ENCODE measurements around the gene PRG3.

Gene PRG3, protein sequence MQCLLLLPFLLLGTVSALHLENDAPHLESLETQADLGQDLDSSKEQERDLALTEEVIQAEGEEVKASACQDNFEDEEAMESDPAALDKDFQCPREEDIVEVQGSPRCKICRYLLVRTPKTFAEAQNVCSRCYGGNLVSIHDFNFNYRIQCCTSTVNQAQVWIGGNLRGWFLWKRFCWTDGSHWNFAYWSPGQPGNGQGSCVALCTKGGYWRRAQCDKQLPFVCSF

DNA sequence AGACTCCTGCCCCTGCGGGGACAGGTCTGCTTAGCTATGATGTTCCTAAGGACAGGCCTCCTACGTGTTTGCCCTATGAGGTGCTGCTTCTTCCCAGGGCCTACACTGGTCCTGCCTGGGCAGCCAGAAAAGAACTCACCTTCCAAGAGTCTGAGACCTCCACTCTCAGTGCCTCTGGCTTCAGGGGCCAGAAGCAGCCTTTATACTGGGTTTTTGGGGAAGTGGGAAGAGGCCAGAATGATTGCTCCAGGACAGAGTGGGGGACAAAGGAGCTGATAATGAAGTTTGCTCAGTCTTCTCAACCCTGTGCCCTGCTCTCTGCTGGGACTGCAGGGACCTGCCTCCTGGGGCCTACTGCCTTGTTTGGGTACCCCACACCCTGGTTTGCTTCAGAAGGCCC is at the start of gene PRG3:
TSS of gene PRG3 (minus strand) at position 176 of the 400 bp plus-strand sequence. CDS start 442 bp downstream, outside the sequence.
- no peak for DNase-seq

DNA sequence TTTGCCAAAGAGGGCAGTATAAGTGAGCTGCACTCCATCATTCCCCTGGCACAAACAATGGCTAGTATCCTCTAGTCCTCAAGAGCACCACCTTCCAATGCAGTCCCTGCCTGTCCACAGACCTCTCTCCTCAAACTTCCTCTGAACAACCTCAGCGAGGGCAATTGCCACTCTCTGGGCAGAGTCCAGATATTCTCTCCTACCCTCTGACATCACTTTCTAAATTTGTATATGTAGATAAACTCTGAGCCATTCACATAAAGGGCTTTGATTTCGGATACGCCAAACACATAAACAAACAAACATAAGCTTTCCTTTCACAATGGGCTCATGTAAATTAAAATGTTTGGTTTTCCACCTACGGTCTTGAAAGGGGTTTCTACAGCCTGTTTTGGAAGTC is 49.0 kb upstream of the PRG3 start:
- peak in 1 of 2 experiments; percentile 5 for DNase-seq

DNA sequence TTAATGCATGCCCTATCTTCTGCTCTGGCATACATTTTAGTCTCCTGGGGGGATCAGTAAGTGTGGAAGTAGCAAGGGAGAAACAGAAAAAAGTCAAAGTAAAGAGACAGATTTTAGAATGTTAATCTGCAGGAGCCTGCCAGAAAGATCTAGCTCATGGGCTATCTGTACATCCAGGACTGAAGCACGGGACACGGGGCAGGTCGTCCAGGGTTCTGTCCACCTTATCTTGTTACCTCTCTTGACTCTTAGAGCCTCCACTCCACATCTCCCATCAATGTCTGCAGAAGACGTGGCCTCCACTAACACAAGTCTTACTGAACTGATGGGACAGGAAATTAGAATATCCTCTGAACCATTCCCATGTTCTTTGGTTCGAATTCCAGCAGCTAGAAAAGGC is 47.7 kb upstream of the PRG3 start:
- DNase-seq: no peak

DNA sequence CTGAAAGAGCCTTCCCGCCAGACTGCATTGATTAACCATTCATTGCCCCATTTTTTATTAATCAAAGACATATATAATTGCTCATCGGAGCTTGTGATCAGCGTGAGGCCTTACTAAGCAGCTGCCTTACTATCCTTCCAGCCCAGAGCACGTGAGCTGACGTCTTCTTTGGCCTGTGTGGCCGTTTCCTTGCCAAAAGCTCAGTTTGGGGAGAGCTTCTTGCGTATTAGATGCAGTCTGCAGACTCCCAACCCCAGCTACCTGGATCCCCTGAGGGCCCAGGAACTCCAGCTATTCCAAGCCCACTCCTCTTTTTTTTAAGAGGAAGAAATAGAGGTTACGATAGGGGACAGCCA is 46.8 kb upstream of the PRG3 start:
- DNase-seq: no peak

DNA sequence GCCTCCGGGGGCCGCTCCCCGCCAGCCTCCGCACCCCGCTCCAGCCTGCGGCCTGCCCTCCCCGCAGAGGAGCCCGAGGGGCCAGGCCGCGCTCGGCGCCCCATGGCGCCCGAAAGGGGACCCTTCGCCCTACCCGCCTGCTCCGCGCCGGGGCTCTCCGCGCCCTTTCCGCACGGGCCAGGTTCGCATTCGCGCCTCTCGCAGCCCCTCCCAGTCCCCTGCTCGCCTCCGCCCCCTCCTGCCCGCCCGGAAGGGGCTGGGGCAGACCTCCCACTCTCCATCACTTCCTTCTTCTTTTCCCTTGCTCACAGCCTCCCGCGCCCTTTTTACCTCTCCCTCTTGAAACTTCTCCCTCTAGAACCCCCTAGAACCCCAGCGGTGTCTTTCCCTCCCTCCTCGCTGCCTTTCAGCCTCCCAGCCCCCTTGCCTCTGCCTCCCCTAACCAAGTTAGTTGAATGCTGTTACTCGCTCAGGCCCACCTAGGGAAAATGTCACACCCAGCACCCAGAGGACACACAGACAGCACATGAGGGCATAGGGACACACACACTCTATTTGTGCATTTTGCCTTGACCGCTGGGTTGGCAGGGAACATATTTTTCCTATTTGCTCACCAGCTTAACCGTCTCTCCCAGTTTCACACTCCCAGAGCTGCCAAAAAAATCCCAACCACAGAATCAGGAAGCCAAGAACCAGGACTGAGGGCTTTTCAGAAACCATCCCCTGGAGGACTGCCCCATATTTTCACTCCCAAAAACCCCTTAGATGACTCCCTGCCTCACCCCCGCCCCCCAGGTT is 46.2 kb upstream of the PRG3 start, which contains the start of gene SLC43A3:
TSS of gene SLC43A3 (minus strand) at position 193 of the 798 bp plus-strand sequence. CDS start 949 bp downstream, outside the sequence.
- DNase-seq: no peak

DNA sequence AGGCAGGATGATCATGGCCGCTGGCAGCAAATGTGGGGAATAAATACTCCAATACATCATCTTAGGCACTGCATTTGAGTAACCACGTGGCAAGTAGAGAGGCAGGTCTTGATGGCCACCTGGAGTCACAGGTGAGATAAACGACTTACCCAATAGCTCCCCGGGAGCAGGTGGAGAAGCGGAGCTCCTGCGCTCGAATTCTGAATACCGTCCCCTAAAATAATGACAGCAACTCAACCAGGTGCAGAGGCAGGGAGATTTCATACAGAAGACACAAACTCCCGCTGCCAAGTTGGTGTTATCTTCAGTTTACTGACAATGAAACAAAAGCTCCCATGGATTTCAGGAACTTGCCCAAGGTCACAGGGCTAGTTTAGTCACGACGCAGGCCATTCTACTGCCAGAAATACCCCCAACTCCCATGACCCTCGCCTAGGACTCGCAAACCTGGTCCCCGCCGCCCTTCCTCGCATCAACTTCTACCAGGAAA is 45.5 kb upstream of the PRG3 start:
- no peak for DNase-seq

DNA sequence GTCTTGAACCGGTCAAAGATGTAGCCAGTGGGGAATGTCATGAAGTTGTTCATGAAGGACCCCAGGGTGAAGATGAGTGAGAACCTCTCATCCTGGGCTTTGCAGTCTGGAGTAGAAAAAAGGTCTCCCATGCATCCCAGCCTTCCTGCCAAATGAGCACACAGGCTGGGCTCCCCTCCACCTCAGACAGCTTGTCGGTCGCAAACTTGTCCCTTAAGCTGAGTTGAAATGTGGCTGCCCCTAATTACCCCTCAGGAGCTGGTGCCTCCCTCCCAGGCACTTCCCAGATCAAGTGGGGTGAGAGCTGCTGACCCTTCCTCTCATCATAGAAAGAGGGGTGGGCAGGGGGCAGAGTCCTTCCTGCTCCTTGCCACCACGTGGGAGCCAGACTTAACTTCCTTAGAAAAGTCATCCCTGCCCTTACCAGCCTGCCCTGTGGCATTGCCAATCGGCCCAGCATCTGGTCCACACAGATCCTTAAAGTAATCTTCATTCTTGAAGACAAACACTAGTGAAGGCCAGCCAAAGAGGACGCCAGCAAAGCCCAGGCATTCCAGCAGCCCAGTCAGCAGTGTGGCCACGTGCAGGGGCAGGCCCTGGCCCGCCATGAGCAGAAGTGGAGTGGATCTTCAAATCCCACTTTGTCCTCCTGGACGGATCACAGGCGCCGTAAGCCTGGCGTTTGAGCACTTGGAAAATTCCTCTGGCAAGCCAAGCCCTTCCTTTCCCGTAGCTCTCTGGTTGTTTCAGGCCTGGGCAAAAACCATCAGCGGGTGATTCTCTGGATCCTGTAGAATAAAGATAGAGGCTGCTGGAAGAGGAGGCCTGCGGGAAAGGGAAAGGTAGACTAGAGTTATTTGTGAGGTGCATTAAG is 44.9 kb upstream of the PRG3 start:
- DNase-seq: no peak

DNA sequence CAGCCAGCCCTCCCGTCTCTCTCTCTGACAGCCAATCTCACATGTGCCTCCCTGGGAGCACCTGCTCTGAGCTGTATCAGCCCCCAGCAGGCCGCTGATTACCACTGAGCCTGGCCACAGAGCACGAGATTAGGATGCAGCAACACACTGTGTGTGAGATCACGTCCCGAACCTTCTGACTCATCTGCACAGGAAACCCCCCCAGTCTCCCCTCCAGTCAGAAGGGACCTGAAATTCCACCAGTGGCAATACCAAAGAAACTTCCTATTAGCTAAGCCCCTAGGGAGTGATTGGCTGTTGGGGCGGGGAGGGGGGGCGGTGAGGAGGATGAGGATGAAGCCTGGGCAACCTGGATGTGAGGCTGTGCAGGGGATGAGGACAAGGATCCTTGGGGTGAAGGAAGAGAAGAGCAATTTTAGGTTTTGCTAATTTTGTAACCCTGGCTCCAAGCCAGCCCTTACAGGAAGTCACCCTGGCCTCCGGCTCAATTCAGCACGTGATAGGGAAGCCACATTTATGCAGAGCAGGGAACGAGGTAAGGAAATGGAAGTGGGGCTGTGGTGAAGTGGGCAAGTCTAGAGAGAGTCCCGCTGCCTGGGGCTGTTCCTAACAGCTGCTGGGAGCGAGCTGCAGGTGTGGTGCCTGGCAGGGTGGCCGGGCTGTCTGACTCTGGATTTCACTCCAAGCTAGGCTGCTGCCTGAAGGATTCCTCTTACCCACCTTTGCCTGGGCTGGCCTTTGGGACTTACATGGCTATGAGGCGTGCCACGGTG is 44.0 kb upstream of the PRG3 start:
- DNase-seq: peak in 1 of 2 experiments; percentile 35

DNA sequence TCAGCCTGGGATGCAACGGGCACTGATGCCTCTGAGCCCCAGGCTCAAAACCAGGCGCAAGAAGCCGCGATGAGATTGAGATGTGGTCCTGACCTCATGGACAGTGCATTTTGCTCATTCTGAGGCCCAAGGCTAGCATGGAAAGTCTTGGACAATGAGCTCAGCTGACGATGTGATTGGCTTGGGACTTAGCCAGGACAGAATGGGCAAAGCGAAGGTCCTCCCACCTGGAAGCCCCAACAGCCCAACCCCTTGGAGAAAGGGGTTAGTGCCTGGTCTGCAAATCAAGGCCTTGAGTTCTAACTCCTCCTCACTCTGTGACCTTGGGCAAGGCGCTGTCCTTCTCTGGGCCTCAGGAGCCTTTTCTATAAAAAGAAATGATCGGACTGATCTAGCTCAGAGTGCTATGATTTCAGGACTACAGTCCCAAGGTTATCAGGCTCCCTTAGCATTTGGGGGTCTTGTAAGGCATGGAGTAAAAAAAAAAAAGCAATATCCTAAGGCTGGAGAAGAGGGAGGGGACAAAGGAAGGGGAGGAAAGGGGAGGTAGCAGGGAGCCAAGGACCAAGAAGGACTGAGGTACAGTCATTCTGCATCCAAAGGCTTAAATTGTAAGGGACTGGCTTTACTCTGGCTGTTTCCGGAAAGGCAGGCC is 43.3 kb upstream of the PRG3 start:
- no peak for DNase-seq

DNA sequence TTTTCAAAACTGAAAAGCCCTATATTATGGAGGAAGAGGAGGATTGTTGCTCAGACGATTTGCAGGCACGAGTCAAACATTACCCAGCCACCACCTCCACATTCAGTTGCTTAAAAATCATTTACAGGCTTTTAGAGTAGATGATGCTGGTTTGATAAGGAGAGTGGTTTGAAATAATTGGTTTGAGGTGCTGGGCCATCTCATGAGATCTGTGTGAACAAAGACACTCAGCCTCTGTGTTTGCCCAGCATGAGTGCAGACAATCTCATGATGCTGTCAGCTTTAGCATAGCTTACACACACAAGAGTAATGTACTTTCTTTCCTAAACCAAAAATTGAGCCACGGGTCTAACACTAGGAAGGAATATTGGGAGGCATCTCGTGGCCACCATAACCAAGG is 41.7 kb upstream of the PRG3 start:
- no peak for DNase-seq

DNA sequence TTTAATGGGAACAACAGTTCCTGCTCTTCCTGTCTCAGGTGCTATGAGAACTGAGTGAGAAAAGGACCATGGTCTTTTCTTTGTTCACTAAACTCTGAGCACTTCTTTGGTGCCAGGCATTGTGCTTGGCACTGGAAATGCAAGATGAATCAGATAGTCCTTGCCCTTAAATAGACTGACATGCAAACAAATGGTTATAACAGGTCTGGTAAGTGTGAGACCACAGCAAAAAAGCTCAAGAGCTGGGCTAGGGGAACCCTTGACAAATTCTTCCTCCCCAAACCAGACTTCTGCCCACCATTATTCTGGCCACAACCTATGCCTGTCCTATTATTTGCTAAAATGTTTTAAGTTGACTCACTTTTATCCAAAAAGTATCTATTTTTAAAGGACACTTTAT is 40.9 kb upstream of the PRG3 start:
- no peak for DNase-seq

DNA sequence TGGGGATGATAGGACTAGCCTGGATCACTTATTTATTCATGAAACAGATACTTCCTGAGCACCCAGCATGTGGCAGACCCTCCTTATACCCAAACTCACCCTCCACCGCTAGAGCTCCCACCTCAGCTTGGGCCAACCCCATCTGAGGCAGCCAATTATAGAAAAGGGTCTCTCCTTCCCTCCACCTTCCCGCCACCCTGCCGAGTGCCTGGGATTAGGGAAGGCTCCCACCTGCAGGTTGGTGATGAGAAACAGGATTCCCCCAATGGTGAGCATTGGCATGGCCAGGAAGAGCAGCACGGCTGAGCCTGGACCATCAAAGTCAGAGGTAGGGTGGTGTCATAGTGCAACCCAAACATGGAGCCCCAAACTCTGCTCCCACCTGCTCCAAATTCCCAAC is 40.1 kb upstream of the PRG3 start:
- no peak for DNase-seq

DNA sequence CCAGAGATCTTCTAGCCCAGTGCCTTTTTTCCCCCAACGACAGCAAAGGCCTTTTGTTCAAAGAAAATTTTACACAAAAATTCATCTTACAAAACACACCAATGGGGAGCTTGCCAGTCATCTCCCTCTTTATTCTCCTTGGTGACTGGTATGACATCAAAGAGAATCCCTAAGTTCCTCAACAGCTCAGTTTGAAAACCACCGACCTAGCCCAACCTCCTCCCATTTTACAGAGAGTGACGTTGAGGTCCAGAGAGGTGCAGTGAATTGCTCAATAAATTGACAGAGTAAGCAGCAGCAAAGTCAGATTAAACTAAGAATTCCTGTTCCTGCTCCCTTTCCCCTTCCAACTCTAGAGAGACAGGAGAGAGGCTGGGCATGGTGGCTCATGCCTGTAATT is 38.2 kb upstream of the PRG3 start:
- DNase-seq: no peak

DNA sequence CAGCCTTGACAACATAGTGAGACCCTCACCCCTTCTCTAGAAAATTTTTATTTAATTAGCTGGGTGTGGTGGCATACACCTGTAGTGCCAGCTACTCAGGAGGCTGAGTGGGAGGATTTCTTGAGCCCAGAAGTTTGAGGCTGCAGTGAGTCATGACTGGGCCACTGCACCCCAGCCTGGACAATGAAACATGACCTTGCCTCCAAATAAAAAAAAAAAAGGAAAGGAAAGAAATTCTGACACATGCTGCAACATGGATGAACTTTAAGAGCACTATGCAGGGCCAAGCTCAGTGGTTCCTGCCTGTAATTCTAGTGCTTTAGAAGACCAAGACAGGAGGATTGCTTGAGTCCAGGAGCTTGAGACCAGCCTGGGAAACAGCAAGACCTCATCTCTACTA is 37.2 kb upstream of the PRG3 start:
- no peak for DNase-seq

DNA sequence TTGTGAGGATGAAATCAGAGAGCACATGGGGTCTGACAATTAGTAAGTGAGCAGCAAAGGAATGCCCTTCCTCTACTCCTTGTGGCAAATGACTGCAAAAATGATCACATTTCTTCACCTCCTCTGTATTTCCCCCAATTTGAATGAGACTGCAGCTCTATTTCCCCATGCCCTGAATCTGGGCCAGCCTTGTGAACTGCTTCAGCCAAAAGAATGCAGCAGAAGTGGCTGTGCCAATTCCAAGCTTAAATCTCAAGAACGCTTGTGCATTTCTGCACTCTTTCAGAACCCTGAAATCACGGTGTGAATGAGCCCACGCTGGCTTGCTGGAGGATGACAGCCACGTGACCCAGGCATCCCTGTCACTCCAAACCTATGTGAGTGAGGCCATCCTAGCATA is 36.1 kb upstream of the PRG3 start:
- DNase-seq: no peak

DNA sequence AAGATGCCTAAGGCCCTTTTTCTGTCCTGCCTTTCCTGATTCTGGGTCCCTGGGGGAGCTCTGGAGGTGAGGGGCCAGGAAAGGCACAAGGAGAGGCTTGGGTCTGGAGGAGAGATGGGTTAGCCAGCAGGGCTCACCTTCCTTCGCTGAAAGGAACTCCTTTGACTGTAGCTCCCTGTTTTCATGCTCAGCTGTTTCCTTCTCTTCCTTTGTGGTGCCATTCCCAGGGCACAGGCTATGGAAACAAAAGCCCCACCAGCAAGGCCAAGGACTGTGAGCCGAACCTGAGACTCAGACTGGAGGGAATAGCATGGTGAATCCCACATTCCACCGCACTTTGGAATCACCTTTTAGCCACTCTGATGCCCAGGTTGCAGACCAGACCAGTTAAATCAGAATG is 35.5 kb upstream of the PRG3 start:
- DNase-seq: no peak

DNA sequence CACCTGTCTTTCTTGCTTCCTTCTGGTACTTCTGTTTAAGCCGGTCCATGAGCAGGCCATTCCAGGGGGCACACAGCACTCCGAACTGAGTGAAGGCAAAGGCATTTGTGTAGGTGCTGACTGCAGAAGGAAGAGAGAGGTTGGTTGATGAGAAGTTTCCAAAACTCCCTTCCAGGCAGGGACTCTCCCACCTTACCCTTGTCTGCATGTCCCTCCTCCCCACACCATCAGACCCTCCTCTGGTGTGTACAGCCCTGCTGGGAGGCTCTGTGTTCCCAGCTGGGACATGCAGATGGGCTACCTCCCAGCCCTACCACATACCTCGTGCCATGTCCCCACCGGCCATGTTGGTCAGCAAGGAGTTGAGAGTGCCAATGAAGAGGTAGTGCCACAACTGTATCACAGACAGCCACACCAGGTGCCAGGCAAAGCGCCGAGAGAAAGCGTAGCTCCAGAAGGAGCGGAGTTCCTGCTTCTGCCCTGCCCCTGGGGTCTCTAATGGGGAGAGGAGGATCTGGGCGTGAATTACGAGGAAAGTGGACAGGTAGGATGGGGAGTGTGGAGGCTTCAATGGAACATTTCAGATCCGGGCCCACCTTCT is 33.8 kb upstream of the PRG3 start:
- DNase-seq: no peak

DNA sequence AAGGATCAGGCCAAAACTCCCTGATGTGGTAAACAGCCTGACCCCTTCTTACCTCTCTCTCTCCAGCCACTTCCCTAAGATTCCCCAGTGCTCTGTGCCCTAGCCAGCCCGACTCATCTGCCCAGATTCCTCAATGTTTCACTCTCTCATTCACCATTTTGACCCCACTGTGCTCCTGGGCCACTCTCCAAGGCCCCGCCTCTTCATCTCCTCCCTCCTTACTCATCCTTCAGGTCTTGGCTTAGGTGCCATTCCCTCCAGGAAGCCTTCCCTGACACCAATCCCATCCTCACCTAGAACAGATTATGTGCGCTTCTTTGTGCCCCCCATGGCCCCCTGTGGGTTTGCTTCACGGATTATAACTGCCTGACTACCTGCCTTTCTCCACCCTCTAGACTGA is 32.7 kb upstream of the PRG3 start:
- DNase-seq: no peak

DNA sequence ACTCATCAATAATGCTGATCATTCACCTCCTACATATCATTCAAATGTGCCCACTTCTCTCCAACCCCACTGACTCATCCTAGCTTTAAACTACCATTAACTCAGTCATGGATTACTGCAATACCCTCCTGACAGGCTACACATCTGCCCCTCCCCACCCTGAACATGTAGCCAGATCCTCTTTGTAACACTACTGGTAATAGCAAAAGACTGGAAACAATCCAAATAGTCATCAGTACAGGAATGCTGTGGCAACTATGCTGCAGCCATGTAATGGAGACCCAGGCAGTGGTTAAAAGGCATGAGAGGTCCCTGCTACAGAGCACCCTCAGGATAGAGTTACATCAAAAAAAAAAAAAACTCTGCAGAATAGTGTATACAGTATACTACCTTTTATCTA is 29.3 kb upstream of the PRG3 start:
- DNase-seq: no peak

DNA sequence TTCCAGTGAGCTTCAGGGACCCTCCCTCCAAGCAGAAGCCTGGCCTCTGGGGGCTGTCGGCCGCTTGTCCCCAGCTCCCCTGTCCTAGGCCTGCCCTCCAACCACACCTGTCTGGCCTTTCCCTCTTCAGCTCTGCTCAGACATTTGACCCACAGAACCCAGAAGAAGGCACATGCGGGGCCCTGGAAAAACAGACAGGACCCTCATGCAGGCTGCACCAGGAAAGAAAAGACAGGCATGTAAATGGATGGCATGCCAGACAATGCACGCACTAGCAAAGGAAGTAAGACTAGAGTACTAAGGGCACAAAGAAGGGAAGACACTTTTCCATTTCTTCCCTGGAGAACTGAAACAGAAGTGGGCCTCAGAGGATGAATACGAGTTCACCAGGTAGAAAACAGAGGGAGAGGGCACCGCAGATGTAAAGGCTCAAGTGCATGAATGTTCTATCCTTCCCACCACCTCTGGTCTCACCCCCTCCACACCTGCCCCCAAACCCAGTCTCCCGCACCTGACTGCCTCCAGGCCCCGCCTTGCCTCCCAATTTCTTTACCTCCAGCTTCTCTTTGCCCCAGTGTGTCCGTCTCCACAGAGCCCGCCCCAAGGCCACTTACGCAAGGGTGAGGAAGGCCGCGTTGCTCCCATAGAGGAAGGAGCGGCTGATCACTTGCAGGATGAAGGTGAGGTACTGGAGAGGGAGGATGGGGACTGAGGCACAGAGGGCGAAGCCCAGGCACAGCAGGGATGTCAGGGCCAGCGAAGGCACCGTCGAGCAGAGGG is 28.6 kb upstream of the PRG3 start:
- DNase-seq: no peak

DNA sequence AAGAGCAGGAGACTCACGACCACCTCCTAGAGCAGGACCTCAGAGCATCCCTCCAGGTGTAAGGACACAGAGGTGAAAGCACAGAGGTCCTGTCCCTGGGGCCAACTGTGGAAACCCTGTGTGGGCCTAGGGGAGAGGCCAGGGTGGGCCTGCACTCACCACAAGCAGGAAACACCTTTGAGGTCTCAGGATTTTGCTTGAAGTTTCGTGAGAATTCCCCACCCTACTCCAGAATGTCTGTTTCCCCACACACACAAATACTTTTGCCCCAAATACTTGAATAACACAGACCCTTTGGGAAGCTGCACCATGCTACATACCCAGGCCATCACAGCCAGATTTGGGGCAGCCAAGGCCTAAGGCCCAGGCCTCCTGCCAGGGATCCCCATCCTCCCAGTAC is 27.8 kb upstream of the PRG3 start:
- no peak for DNase-seq
